Endothelial cell of umbilical vein (primary cell): ENCODE results near the gene LTBP1. TPM values are rescaled to one million over a fixed set of nuclear protein-coding genes. Genes with fewer than 3 reads are reported as not detected.
A peak's percentile ranks its signal among the peaks of the same experiment; 100 is the strongest.

ENCODE experiments used
- BruUV-seq: library from RNA; stranded (reverse); fragments of 400-500 nt; replicated peaks from 2 replicates; lab custom pipeline; 2021; lab: Mats Ljungman, UMichigan
- CTCF ChIA-PET: fragments of 300-600, 350-600 bp; sonication (Branson Sonifier 250); formaldehyde crosslinking; loops from one replicate; lab custom pipeline; 2021; ENCODE audit warnings: antibody characterized with exemption, inconsistent platforms; lab: Charles Lee
- POLR2A ChIA-PET: fragments of 300-600, 350-600 bp; sonication (Branson Sonifier 250); formaldehyde crosslinking; loops from one replicate; lab custom pipeline; 2021; ENCODE audit warnings: antibody characterized with exemption, inconsistent platforms; lab: Charles Lee
- DNase-seq: peaks from one replicate; pipeline ENCODE4 v3.0.0-alpha.2; 2011; ENCODE audit warnings: low read depth, low spot score
- FAIRE-seq: peaks from 2 replicates; lab custom pipeline; 2011; peaks lifted over from hg19 to GRCh38; lab: Jason Lieb, UNC
- H2AFZ ChIP-seq: 2 replicates; pipeline ENCODE4 v1.6.0; 2012; ENCODE audit warnings: low read depth, low read length, control low read depth, inconsistent platforms
- H3K27ac ChIP-seq: 2 replicates; pipeline ENCODE4 v1.5.1; 2011; ENCODE audit warnings: low read depth, mild to moderate bottlenecking, control low read depth, low read length, moderate library complexity; ENCODE audit not compliant: insufficient read depth
- H3K27me3 ChIP-seq, 2 experiments: 2 replicates each; pipeline versions ENCODE4 v1.6.0 to v1.6.1; 2011; ENCODE audit warnings: low read length in 2 of 2, mixed read lengths in 1 of 2; ENCODE audit not compliant: control insufficient read depth in 2 of 2, insufficient read depth in 2 of 2
- H3K36me3 ChIP-seq, 2 experiments: 2 replicates in 1 of 2; 3 replicates in 1 of 2; pipeline ENCODE4 v1.5.1; 2011; ENCODE audit warnings: low read length in 2 of 2, mild to moderate bottlenecking in 1 of 2, moderate library complexity in 1 of 2; ENCODE audit not compliant: control insufficient read depth in 2 of 2, insufficient read depth in 2 of 2; ENCODE audit errors: extremely low read depth in 1 of 2
- H3K4me1 ChIP-seq: 3 replicates; pipeline ENCODE4 v1.5.1; 2011; ENCODE audit warnings: mild to moderate bottlenecking, low read length; ENCODE audit not compliant: control insufficient read depth, insufficient read depth; ENCODE audit errors: extremely low read depth
- H3K4me2 ChIP-seq: 2 replicates; pipeline ENCODE4 v1.6.1; 2011; ENCODE audit warnings: low read length, control low read depth, mixed read lengths; ENCODE audit not compliant: insufficient read depth
- H3K4me3 ChIP-seq, 3 experiments: fragments of 200-600 bp in 1 of 3; sonication (generic), shearing (Covaris generic) in 1 of 3; replicated peaks in 1 of 3; 2 replicates each; pipeline ENCODE4 v1.5.1; 2011 to 2016; ENCODE audit warnings: control low read depth in 3 of 3, low read length in 3 of 3, mild to moderate bottlenecking in 2 of 3, inconsistent platforms in 1 of 3, low read depth in 1 of 3, moderate library complexity in 1 of 3; ENCODE audit not compliant: insufficient read depth in 1 of 3
- H3K79me2 ChIP-seq: 2 replicates; pipeline ENCODE4 v1.6.0; 2012; ENCODE audit warnings: low read length, inconsistent platforms; ENCODE audit not compliant: control insufficient read depth, insufficient read depth
- H3K9ac ChIP-seq: replicated peaks from 2 replicates; pipeline ENCODE3; 2011; ENCODE audit warnings: low read length, control low read depth; ENCODE audit not compliant: insufficient read depth; ENCODE audit errors: extremely low read depth
- H3K9me1 ChIP-seq: replicated peaks from 3 replicates; pipeline ENCODE4 v1.6.0; 2011; ENCODE audit warnings: mild to moderate bottlenecking, low read length; ENCODE audit not compliant: control insufficient read depth, insufficient read depth; ENCODE audit errors: extremely low read depth
- H3K9me3 ChIP-seq: replicated peaks from 2 replicates; pipeline ENCODE4 v1.5.1; 2012; ENCODE audit warnings: low read length, inconsistent platforms; ENCODE audit not compliant: control insufficient read depth, insufficient read depth
- H4K20me1 ChIP-seq: replicated peaks from 2 replicates; pipeline ENCODE3; 2011; ENCODE audit warnings: mild to moderate bottlenecking, low read length; ENCODE audit not compliant: control insufficient read depth, insufficient read depth; ENCODE audit errors: extremely low read depth
- EZH2 ChIP-seq: IDR thresholded peaks from 2 replicates; pipeline ENCODE4 v1.6.1; 2012; ENCODE audit warnings: borderline replicate concordance, low read depth, mild to moderate bottlenecking, moderate library complexity, low read length, inconsistent platforms; ENCODE audit not compliant: severe bottlenecking
- FOS ChIP-seq: IDR thresholded peaks from 2 replicates; pipeline ENCODE4 v1.6.1; 2011; ENCODE audit warnings: mild to moderate bottlenecking, low read length, moderate library complexity, borderline replicate concordance; ENCODE audit not compliant: insufficient read depth
- GATA2 ChIP-seq: IDR thresholded peaks from 2 replicates; pipeline ENCODE4 v1.7.0; 2011; ENCODE audit warnings: low read depth, mild to moderate bottlenecking, moderate library complexity, mixed read lengths, low read length; ENCODE audit not compliant: insufficient read length, insufficient read depth
- JUN ChIP-seq: IDR thresholded peaks from 2 replicates; pipeline ENCODE4 v1.6.1; 2011; ENCODE audit warnings: borderline replicate concordance, low read depth; ENCODE audit not compliant: insufficient read length, insufficient read depth
- MYC ChIP-seq: IDR thresholded peaks from one replicate; pipeline ENCODE4 v1.6.1; 2011; ENCODE audit warnings: mild to moderate bottlenecking, low read depth, low read length
- POLR2A ChIP-seq: IDR thresholded peaks from 2 replicates; pipeline ENCODE4 v1.6.1; 2012; ENCODE audit warnings: low read depth, mild to moderate bottlenecking, control low read depth, low read length
- POLR2AphosphoS5 ChIP-seq: IDR thresholded peaks from 2 replicates; pipeline ENCODE4 v1.6.1; 2012; ENCODE audit warnings: low read depth, mild to moderate bottlenecking, control low read depth, low read length, moderate library complexity; ENCODE audit not compliant: insufficient read depth
- dilution Hi-C: fragments of 300-500 bp; cut with MboI; formaldehyde crosslinking; loops from one replicate; pipeline ENCODE4 v1.15.0; 2019; ENCODE audit warnings: low sequenced_read_pairs; ENCODE audit not compliant: extremely low pct_ligation_motif_present
- intact Hi-C: fragments of 100-400 bp; cut with micrococcal nuclease; formaldehyde crosslinking; loops from one replicate; pipeline ENCODE4 v1.10.0; 2022
- polyA plus RNA-seq, 4 experiments: library from polyadenylated mRNA; depleted of rRNA in 3 of 4; stranded (reverse) in 3 of 4; unstranded in 1 of 4; fragments of >200 nt; gene quantifications; 2 replicates each; pipeline versions ENCODE4 v1.2.1 to v1.2.3, GENCODE V29; 2011 to 2012; ENCODE audit warnings: missing spikeins in 1 of 4
- total RNA-seq: library from RNA; stranded (reverse); gene quantifications from 2 replicates; pipeline ENCODE4 v1.2.3, GENCODE V29; 2021
- TF ChIP-seq, protein P1 (sequence below): IDR thresholded peaks from 2 replicates; pipeline ENCODE4 v1.6.1; 2011; ENCODE audit not compliant: insufficient read depth, insufficient read length
- TF ChIP-seq, protein P2 (sequence below), 2 donors: IDR thresholded peaks; 1 replicate in 1 of 2; 2 replicates in 1 of 2; pipeline ENCODE4 v1.5.1; 2011; ENCODE audit warnings: low read length in 2 of 2, mild to moderate bottlenecking in 2 of 2, moderate library complexity in 2 of 2, control low read depth in 1 of 2, inconsistent platforms in 1 of 2, low read depth in 1 of 2; ENCODE audit not compliant: insufficient read depth in 1 of 2; ENCODE audit errors: extremely low read depth in 1 of 2

Gene LTBP1
- total and polyA plus RNA-seq, 2 donors (not counting 3 experiments of a cell fraction or from before 2014, with no cell fraction given) = 57.4 to 68.2 TPM

DNA sequence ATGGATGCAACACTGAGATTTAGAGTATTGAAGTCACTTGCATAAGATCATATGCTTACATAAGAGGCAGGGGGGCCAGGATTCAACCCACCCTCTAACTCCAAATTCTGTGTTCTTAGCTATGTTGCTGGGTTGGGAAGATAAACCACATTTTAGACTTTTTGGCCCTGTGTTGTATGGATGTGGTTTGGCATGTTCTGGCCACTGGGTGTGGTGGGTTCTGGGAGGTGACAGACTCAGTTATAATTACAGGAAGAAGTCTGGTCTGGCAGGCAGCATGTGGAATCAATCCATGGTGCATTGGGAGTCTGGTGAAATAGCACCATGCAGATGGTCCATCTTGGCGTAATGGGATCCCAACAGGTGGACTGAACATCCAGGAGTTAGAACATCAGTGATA, 138.9 kb downstream of the LTBP1 start:
- Histone ChIP-seq H3K4me1 (peaks cover 21% of the 10 kb centered on the region), H3K9me1 (no peaks in the 10 kb centered on the region), H3K4me2 (no peak overlapping the region), H3K4me3 (no peak overlapping the region), H4K20me1 (no peaks in the 10 kb centered on the region), H3K27me3 (no peaks in the 10 kb centered on the region), H3K36me3 (no peaks in the 10 kb centered on the region), H2AFZ (no peak overlapping the region), H3K27ac (peak overlapping the region; percentile 83), H3K9ac (no peak overlapping the region), H3K79me2 (no peaks in the 10 kb centered on the region), H3K9me3 (no peaks in the 10 kb centered on the region)
- TF ChIP-seq MYC (no peak), FOS (no peak), GATA2 (no peak), JUN (no peak), POLR2AphosphoS5 (no peak), EZH2 (no peak), POLR2A (no peak)
- TF ChIP-seq, protein P1, sequence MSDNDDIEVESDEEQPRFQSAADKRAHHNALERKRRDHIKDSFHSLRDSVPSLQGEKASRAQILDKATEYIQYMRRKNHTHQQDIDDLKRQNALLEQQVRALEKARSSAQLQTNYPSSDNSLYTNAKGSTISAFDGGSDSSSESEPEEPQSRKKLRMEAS = no peak
- TF ChIP-seq, protein P2, sequence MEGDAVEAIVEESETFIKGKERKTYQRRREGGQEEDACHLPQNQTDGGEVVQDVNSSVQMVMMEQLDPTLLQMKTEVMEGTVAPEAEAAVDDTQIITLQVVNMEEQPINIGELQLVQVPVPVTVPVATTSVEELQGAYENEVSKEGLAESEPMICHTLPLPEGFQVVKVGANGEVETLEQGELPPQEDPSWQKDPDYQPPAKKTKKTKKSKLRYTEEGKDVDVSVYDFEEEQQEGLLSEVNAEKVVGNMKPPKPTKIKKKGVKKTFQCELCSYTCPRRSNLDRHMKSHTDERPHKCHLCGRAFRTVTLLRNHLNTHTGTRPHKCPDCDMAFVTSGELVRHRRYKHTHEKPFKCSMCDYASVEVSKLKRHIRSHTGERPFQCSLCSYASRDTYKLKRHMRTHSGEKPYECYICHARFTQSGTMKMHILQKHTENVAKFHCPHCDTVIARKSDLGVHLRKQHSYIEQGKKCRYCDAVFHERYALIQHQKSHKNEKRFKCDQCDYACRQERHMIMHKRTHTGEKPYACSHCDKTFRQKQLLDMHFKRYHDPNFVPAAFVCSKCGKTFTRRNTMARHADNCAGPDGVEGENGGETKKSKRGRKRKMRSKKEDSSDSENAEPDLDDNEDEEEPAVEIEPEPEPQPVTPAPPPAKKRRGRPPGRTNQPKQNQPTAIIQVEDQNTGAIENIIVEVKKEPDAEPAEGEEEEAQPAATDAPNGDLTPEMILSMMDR (IDR thresholded peaks at IDR 0.05; ENCODE audit: extremely low read depth in 1 of 2, insufficient read depth in 1 of 2, low read depth in 1 of 2, low read length in 2 of 2) = no peak
- intact Hi-C loops = loop anchor here (1.0 to 5.0 kb wide), 8 partner anchors 52 to 531 kb away; partner anchors contain the start of gene LTBP1
- FAIRE-seq (no peak), DNase-seq (no peak)
- no TSS peak for BruUV-seq
- dilution Hi-C loops = no loop called here
- POLR2A ChIA-PET = interaction anchor here (1.2 kb wide), 1 partner anchor 139 kb away, joined by 3 read pairs; the partner anchor contains the start of gene LTBP1
- CTCF ChIA-PET = interaction anchor here (0.8 to 2.2 kb wide), 22 partner anchors 7 to 359 kb away, joined by 3 to 27 read pairs (median 6); no protein-coding TSS in a partner anchor
